ENCODE data around the gene KRTAP3-1.
"Not testable (repeated sequence)": the region's sequence is repeated elsewhere in the genome, so short reads cannot be mapped to it uniquely, and the experiment has no call there.

The KRTAP3-1 gene

GRCh38 chr17:41008811-41009210, at the start of gene KRTAP3-1:
Gene KRTAP3-1 (minus strand): TSS chr17:41009128. CDS start chr17:41009074, 54 bp downstream.
- DNase-seq (ENCODE audit: extremely low spot score, insufficient read length, low read depth) = no peak
- FAIRE-seq = no peak

- no peak for DNase-seq (ENCODE audit: extremely low spot score, insufficient read length, low read depth)
- no peak for FAIRE-seq
Measured at GRCh38 chr17:41057547-41057946, 48.6 kb upstream of the KRTAP3-1 start.

- FAIRE-seq; DNase-seq (ENCODE audit: extremely low spot score, insufficient read length, low read depth): not testable (repeated sequence)
Measured at GRCh38 chr17:41055130-41055529, 46.2 kb upstream of the KRTAP3-1 start, which contains the start of gene KRTAP2-2. Gene KRTAP2-2 (minus strand): TSS chr17:41055230. CDS start chr17:41055211, 19 bp downstream.

- FAIRE-seq; DNase-seq (ENCODE audit: extremely low spot score, insufficient read length, low read depth): not testable (repeated sequence)
Measured at GRCh38 chr17:41054556-41054955, 45.6 kb upstream of the KRTAP3-1 start.

GRCh38 chr17:41054025-41054424, 45.1 kb upstream of the KRTAP3-1 start:
- DNase-seq (ENCODE audit: extremely low spot score, insufficient read length, low read depth) (no peak), FAIRE-seq (no peak)

GRCh38 chr17:41052566-41052965, 43.6 kb upstream of the KRTAP3-1 start:
- FAIRE-seq (no peak), DNase-seq (ENCODE audit: extremely low spot score, insufficient read length, low read depth) (no peak)

- DNase-seq (ENCODE audit: extremely low spot score, insufficient read length, low read depth) (peak; percentile 17), FAIRE-seq (no peak)
Measured at GRCh38 chr17:41049110-41049509, 40.2 kb upstream of the KRTAP3-1 start.

- no peak for FAIRE-seq
Measured at GRCh38 chr17:41048441-41048840, 39.5 kb upstream of the KRTAP3-1 start.

GRCh38 chr17:41046735-41047465, 38.0 kb upstream of the KRTAP3-1 start, which contains the start of gene KRTAP2-1:
Gene KRTAP2-1 (minus strand): TSS chr17:41047316. CDS start chr17:41047267, 49 bp downstream.
- not testable (repeated sequence) for DNase-seq (ENCODE audit: extremely low spot score, insufficient read length, low read depth); FAIRE-seq

More at GRCh38 chr17:41048441-41048840, 39.5 kb upstream of the KRTAP3-1 start:
- no peak for DNase-seq (ENCODE audit: extremely low spot score, insufficient read length, low read depth)

GRCh38 chr17:41042953-41043352, 34.0 kb upstream of the KRTAP3-1 start:
- FAIRE-seq (no peak), DNase-seq (ENCODE audit: extremely low spot score, insufficient read length, low read depth) (no peak)

GRCh38 chr17:41040783-41041571, 32.0 kb upstream of the KRTAP3-1 start, which contains the start of gene KRTAP1-1:
Gene KRTAP1-1 (minus strand): TSS chr17:41041450. CDS start chr17:41041397, 53 bp downstream.
- not testable (repeated sequence) for DNase-seq (ENCODE audit: extremely low spot score, insufficient read length, low read depth); FAIRE-seq

GRCh38 chr17:41037853-41038350, 29.0 kb upstream of the KRTAP3-1 start:
- DNase-seq (ENCODE audit: extremely low spot score, insufficient read length, low read depth) (no peak), FAIRE-seq (no peak)

GRCh38 chr17:41034346-41034935, 25.5 kb upstream of the KRTAP3-1 start, which contains the start of gene KRTAP1-3:
Gene KRTAP1-3 (minus strand): TSS chr17:41034874. CDS start chr17:41034821, 53 bp downstream.
- not testable (repeated sequence) for FAIRE-seq

GRCh38 chr17:41029633-41030245, 20.8 kb upstream of the KRTAP3-1 start, which contains the start of gene KRTAP1-4:
Gene KRTAP1-4 (minus strand): TSS chr17:41030195. CDS start chr17:41030078, 117 bp downstream.
- DNase-seq (ENCODE audit: extremely low spot score, insufficient read length, low read depth) (no peak), FAIRE-seq (no peak)

More at GRCh38 chr17:41034346-41034935, 25.5 kb upstream of the KRTAP3-1 start, which contains the start of gene KRTAP1-3:
- DNase-seq (ENCODE audit: extremely low spot score, insufficient read length, low read depth) = not testable (repeated sequence)

- no peak for FAIRE-seq
- no peak for DNase-seq (ENCODE audit: extremely low spot score, insufficient read length, low read depth)
Measured at GRCh38 chr17:41026715-41027471, 18.0 kb upstream of the KRTAP3-1 start, which contains the start of gene KRTAP1-5. Gene KRTAP1-5 (minus strand): TSS chr17:41027208. CDS start chr17:41027155, 53 bp downstream.

- no peak for FAIRE-seq
Measured at GRCh38 chr17:41024697-41025096, 15.8 kb upstream of the KRTAP3-1 start.

GRCh38 chr17:41020336-41020735, 11.4 kb upstream of the KRTAP3-1 start:
- FAIRE-seq (no peak), DNase-seq (ENCODE audit: extremely low spot score, insufficient read length, low read depth) (no peak)

More at GRCh38 chr17:41024697-41025096, 15.8 kb upstream of the KRTAP3-1 start:
- no peak for DNase-seq (ENCODE audit: extremely low spot score, insufficient read length, low read depth)

- FAIRE-seq (no peak), DNase-seq (ENCODE audit: extremely low spot score, insufficient read length, low read depth) (no peak)
Measured at GRCh38 chr17:41019415-41019814, 10.5 kb upstream of the KRTAP3-1 start.

All from GM18507 (cell line).